K562 (cell line): ENCODE data around the gene ECT2. TPM values are rescaled to one million over a fixed set of nuclear protein-coding genes. Genes with fewer than 3 reads are reported as not detected.

Experiments
- CXXC5 ChIP-seq: fragments of 250-450 bp; sonication (Bioruptor Pico); IDR thresholded peaks from 2 replicates; pipeline ENCODE4 v1.8.0; 2022; ENCODE audit warnings: inconsistent platforms, mild to moderate bottlenecking, moderate library complexity
- DPF2 ChIP-seq: fragments of 450-650 bp; IDR thresholded peaks from 2 replicates; pipeline ENCODE4 v1.6.1; 2016
- ERF ChIP-seq: fragments of 450-650 bp; formaldehyde crosslinking; IDR thresholded peaks from 2 replicates; pipeline ENCODE4 v1.4.0; 2020; ENCODE audit warnings: mild to moderate bottlenecking, mixed read lengths
- EWSR1 ChIP-seq: fragments of 450-650 bp; IDR thresholded peaks from 2 replicates; pipeline ENCODE4 v1.6.1; 2018; ENCODE audit warnings: borderline replicate concordance, mild to moderate bottlenecking, low read depth, moderate library complexity; ENCODE audit not compliant: partially characterized antibody
- GTF2E2 ChIP-seq: fragments of 200-800 bp; sonication (Bioruptor generic); IDR thresholded peaks from 2 replicates; pipeline ENCODE4 v1.6.1; 2016; ENCODE audit warnings: missing genetic modification characterization, missing compliant biosample characterization
- HDGF ChIP-seq: fragments of 450-650 bp; IDR thresholded peaks from 2 replicates; pipeline ENCODE4 v1.6.1; 2016
- JUND ChIP-seq, 2 experiments: IDR thresholded peaks; 2 replicates in 1 of 2; 3 replicates in 1 of 2; pipeline ENCODE4 v1.6.1; 2011; ENCODE audit warnings: borderline replicate concordance in 2 of 2, low read depth in 2 of 2, low read length in 2 of 2, improper control_type of control experiment in 1 of 2, missing biosample characterization in 1 of 2, missing genetic modification characterization in 1 of 2, missing genetic modification reagents in 1 of 2
- MTA3 ChIP-seq: fragments of 450-650 bp; formaldehyde crosslinking; IDR thresholded peaks from 2 replicates; pipeline ENCODE4 v1.6.1; 2017; ENCODE audit warnings: mild to moderate bottlenecking, borderline replicate concordance
- NCOA1 ChIP-seq: fragments of 450-650 bp; IDR thresholded peaks from 2 replicates; pipeline ENCODE4 v1.6.1; 2016; ENCODE audit warnings: low read depth
- PHB ChIP-seq: fragments of 250-450 bp; sonication (Bioruptor Pico); IDR thresholded peaks from 2 replicates; pipeline ENCODE4 v1.5.0; 2021
- POLR2A ChIP-seq: fragments of 450-650 bp; conservative IDR thresholded peaks from 2 replicates; pipeline ENCODE4 v1.6.1; 2016
- RAD21 ChIP-seq, 2 experiments: fragments of 250-450 bp in 1 of 2; fragments of 450-650 bp in 1 of 2; sonication (Bioruptor Pico) in 1 of 2; formaldehyde crosslinking in 1 of 2; IDR thresholded peaks in 1 of 2; conservative IDR thresholded peaks in 1 of 2; 2 replicates each; pipeline versions ENCODE4 v1.4.0 to v1.8.0; 2020 to 2022; ENCODE audit warnings: mild to moderate bottlenecking in 2 of 2, moderate library complexity in 1 of 2
- RCOR1 ChIP-seq, 2 experiments: IDR thresholded peaks; 2 replicates each; pipeline ENCODE4 v1.6.1; 2012; ENCODE audit warnings: low read depth in 2 of 2, low read length in 2 of 2, borderline replicate concordance in 1 of 2, improper control_type of control experiment in 1 of 2
- SP1 ChIP-seq: sonication (generic); formaldehyde crosslinking; IDR thresholded peaks from 2 replicates; pipeline ENCODE4 v1.8.1; 2022; ENCODE audit warnings: mild to moderate bottlenecking, missing genetic modification reagents
- SRSF3 ChIP-seq: fragments of 200-400 bp; formaldehyde crosslinking; IDR thresholded peaks from 2 replicates; pipeline ENCODE4 v1.6.1; 2016; ENCODE audit warnings: mild to moderate bottlenecking, low read length, moderate library complexity; ENCODE audit not compliant: insufficient read depth
- SRSF9 ChIP-seq: fragments of 200-400 bp; formaldehyde crosslinking; IDR thresholded peaks from 2 replicates; pipeline ENCODE4 v1.6.1; 2017; ENCODE audit warnings: low read depth, low read length, borderline replicate concordance
- TBL1XR1 ChIP-seq, 2 experiments: IDR thresholded peaks; 2 replicates each; pipeline ENCODE4 v1.6.1; 2012; ENCODE audit warnings: improper control_type of control experiment in 2 of 2, low read length in 2 of 2, mild to moderate bottlenecking in 1 of 2
- TCF7 ChIP-seq: sonication (generic); IDR thresholded peaks from 2 replicates; pipeline ENCODE4 v1.6.1; 2016; ENCODE audit warnings: antibody characterized with exemption, borderline replicate concordance
- YY1 ChIP-seq, 3 experiments: IDR thresholded peaks; 2 replicates each; pipeline ENCODE4 v1.6.1; 2011; ENCODE audit warnings: low read length in 2 of 3, mild to moderate bottlenecking in 2 of 3, moderate library complexity in 2 of 3, borderline replicate concordance in 1 of 3, control low read depth in 1 of 3, low read depth in 1 of 3; ENCODE audit not compliant: insufficient read depth in 3 of 3, insufficient replicate concordance in 2 of 3, control insufficient read depth in 1 of 3, insufficient read length in 1 of 3; ENCODE audit errors: extremely low read depth in 1 of 3
- ZKSCAN8 ChIP-seq: fragments of 200-800 bp; sonication (Bioruptor generic); IDR thresholded peaks from 2 replicates; pipeline ENCODE4 v1.6.1; 2016; ENCODE audit warnings: missing genetic modification characterization, missing compliant biosample characterization
- ZNF23 ChIP-seq: fragments of 250-450 bp; sonication (Bioruptor Pico); IDR thresholded peaks from 2 replicates; pipeline ENCODE4 v1.4.0; 2020; ENCODE audit warnings: mild to moderate bottlenecking
- ZNF311 ChIP-seq: fragments of 250-450 bp; sonication (Bioruptor Pico); IDR thresholded peaks from 2 replicates; pipeline ENCODE4 v1.4.0; 2020; ENCODE audit warnings: mild to moderate bottlenecking, moderate library complexity
- ZNF316 ChIP-seq: fragments of 450-650 bp; IDR thresholded peaks from 2 replicates; pipeline ENCODE4 v1.6.1; 2016
- ZNF583 ChIP-seq: fragments of 250-450 bp; sonication (Bioruptor Pico); IDR thresholded peaks from 2 replicates; pipeline ENCODE4 v1.4.0; 2020
- polyA plus RNA-seq, 8 experiments: library from polyadenylated mRNA; depleted of rRNA in 4 of 8; stranded (reverse) in 5 of 8; unstranded in 3 of 8; fragments of >200 nt; fragmentation: Nextera tagmentation in 2 of 8; fragmentation: Illumina TruSeq in 1 of 8; extraction: Ambion mirVana in 2 of 8; extraction: Trizol in 1 of 8; gene quantifications; 2 replicates each; pipeline versions ENCODE4 v1.2.1 to v1.2.3, GENCODE V29; 2011 to 2014; ENCODE audit warnings: inconsistent platforms in 1 of 8, missing spikeins in 1 of 8
- total RNA-seq, 7 experiments: library from RNA; depleted of rRNA in 6 of 7; stranded (reverse); fragments of >200 nt in 6 of 7; fragmentation: Illumina TruSeq in 2 of 7; extraction: Trizol in 2 of 7; gene quantifications; 2 replicates each; pipeline versions ENCODE4 v1.2.1 to v1.2.3, GENCODE V29; 2011 to 2021; ENCODE audit warnings: low replicate concordance in 1 of 7
- TF ChIP-seq, protein P1 (sequence below): fragments of 450-650 bp; IDR thresholded peaks from 2 replicates; pipeline ENCODE4 v1.6.1; 2017; ENCODE audit warnings: antibody characterized with exemption, mild to moderate bottlenecking

The ECT2 gene
- total and polyA plus RNA-seq, 9 of the 15 experiments (the other 6 are each of a cell fraction or from before 2014, with no cell fraction given) = 19.0 to 53.0 (median 36.5) TPM

DNA sequence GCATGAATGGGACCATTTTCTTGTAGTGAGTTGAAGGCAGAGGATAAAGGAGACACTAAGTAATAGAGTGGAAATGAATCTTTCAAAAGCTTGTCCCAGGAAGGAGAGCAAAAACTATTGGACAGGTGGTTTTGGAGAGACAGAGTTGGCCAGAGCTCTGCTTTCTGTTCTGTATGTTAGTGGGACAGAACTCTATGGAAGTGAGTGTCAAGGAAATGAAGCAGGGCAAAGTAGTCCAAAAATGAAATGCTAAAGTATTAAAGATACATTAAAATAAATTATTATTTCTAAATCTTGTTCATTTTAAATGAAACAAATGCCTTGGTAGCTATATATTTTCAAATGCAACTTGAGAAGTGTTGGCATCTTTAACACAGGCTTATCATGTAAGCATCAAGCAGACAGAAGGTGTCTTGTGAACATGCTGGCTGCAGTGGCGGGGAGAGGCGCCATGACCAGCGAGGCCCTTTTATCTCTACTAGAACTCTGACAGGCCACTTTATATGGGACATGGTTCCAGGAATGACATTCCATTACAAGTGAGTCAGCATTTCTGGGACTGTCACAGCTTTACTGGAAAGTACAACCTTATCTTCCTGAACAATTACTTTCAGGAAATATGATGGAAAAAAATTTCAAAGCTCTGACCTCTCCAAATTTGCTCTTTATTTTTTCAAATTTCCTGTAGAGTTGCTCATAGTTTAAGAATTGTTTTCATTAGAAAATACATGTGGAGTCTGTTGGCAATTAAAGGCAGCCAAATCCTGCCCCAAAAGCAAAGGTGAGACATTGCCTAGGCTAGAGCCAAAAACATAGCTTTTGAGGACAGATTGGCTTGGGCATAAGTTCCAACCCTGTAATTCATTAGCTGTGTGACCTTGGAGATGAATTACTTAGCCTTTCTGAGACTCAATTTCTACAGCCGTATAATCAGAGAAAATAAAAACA, 106.5 kb downstream of the ECT2 start (continued):
- TF ChIP-seq, protein P1, sequence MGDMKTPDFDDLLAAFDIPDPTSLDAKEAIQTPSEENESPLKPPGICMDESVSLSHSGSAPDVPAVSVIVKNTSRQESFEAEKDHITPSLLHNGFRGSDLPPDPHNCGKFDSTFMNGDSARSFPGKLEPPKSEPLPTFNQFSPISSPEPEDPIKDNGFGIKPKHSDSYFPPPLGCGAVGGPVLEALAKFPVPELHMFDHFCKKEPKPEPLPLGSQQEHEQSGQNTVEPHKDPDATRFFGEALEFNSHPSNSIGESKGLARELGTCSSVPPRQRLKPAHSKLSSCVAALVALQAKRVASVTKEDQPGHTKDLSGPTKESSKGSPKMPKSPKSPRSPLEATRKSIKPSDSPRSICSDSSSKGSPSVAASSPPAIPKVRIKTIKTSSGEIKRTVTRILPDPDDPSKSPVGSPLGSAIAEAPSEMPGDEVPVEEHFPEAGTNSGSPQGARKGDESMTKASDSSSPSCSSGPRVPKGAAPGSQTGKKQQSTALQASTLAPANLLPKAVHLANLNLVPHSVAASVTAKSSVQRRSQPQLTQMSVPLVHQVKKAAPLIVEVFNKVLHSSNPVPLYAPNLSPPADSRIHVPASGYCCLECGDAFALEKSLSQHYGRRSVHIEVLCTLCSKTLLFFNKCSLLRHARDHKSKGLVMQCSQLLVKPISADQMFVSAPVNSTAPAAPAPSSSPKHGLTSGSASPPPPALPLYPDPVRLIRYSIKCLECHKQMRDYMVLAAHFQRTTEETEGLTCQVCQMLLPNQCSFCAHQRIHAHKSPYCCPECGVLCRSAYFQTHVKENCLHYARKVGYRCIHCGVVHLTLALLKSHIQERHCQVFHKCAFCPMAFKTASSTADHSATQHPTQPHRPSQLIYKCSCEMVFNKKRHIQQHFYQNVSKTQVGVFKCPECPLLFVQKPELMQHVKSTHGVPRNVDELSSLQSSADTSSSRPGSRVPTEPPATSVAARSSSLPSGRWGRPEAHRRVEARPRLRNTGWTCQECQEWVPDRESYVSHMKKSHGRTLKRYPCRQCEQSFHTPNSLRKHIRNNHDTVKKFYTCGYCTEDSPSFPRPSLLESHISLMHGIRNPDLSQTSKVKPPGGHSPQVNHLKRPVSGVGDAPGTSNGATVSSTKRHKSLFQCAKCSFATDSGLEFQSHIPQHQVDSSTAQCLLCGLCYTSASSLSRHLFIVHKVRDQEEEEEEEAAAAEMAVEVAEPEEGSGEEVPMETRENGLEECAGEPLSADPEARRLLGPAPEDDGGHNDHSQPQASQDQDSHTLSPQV = peak; percentile 92
- no peak for TF ChIP-seq SP1 (CRISPR knock-in tag)
- TF ChIP-seq PHB (CRISPR knock-in tag) = no peak
- TF ChIP-seq POLR2A = no peak
- TF ChIP-seq RCOR1 (IDR thresholded peaks at IDR 0.05; ENCODE audit: borderline replicate concordance in 1 of 2, low read depth in 2 of 2, low read length in 2 of 2) = peak in 1 of 2 experiments; percentile 76; a peak in 2 of 4 replicates
- peak; percentile 99 for TF ChIP-seq ZNF316
- peak; percentile 88 for TF ChIP-seq DPF2
- 0 out of 2 replicates have a peak, but pooled peaks have one; percentile 32 for TF ChIP-seq ZNF311 (CRISPR knock-in tag)
- peak in 1 of 2 experiments; percentile 12; a peak in 1 of 4 replicates for TF ChIP-seq RAD21 (CRISPR knock-in tag; conservative IDR thresholded peaks at IDR 0.05 in 1 of 2, IDR thresholded peaks at IDR 0.05 in 1 of 2)
- peak; percentile 50; the same call in 1 of the 2 replicates for TF ChIP-seq NCOA1
- 0 out of 2 replicates have a peak, but pooled peaks have one; percentile 47 for TF ChIP-seq MTA3
- peak; percentile 74 for TF ChIP-seq CXXC5 (CRISPR knock-in tag)
- no peak for TF ChIP-seq EWSR1
- TF ChIP-seq ZNF583 (CRISPR knock-in tag) = peak; percentile 65; the same call in 1 of the 2 replicates
- no peak for TF ChIP-seq SRSF9
- peak in 1 of 3 experiments; percentile 76 for TF ChIP-seq YY1 (IDR thresholded peaks at IDR 0.05; ENCODE audit: borderline replicate concordance in 1 of 3, control insufficient read depth in 1 of 3, extremely low read depth in 1 of 3, insufficient read depth in 3 of 3, insufficient read length in 1 of 3, insufficient replicate concordance in 2 of 3, low read depth in 1 of 3, low read length in 2 of 3)
- no peak for TF ChIP-seq SRSF3
- TF ChIP-seq JUND (IDR thresholded peaks at IDR 0.05; ENCODE audit: borderline replicate concordance, low read depth, low read length) = peak; percentile 91
- TF ChIP-seq JUND (tag; IDR thresholded peaks at IDR 0.05; ENCODE audit: borderline replicate concordance, low read depth, low read length) = peak; percentile 79; the same call in 1 of the 3 replicates
- 0 out of 2 replicates have a peak, but pooled peaks have one; percentile 33 for TF ChIP-seq ZKSCAN8 (CRISPR knock-in tag)
- TF ChIP-seq TBL1XR1 (IDR thresholded peaks at IDR 0.05; ENCODE audit: low read length in 2 of 2) = peak in 1 of 2 experiments; percentile 81; a peak in 2 of 4 replicates
- TF ChIP-seq ZNF23 (CRISPR knock-in tag) = no peak
- TF ChIP-seq ERF (CRISPR knock-in tag) = no peak
- TF ChIP-seq TCF7 = no peak
- TF ChIP-seq HDGF = no peak
- TF ChIP-seq GTF2E2 (tag) = no peak
